Measurements from ENCODE around the gene ANKS3.

Gene ANKS3

DNA sequence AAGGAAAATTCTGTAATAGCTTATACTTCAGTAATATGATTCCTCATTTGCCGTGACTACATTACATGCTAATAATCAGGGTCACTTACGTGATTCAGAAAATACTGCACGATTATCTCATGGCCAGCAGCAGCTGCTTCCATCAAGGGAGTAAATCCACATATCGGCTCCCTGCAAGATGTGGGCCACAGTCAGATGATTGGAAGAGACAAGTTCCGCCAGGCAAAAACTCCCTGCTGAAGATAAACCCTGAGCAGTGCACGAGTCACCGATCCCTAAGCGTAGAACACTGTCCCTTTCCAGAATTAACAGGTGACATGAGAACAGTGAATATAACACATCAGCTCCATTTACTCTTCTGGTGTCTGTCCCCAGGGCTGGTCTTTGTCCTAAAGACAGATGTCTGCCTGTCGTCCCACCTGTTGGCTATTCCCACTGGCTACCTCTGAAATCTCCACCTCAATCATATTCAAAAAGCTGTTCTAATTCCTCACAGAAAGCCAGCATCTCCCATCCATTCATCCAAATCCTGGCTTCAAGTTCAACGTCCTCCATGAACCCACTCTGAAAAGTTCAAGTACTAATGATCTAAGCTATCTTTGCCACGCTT, 9.3 kb downstream of the ANKS3 start:
- no peak for DNase-seq

DNA sequence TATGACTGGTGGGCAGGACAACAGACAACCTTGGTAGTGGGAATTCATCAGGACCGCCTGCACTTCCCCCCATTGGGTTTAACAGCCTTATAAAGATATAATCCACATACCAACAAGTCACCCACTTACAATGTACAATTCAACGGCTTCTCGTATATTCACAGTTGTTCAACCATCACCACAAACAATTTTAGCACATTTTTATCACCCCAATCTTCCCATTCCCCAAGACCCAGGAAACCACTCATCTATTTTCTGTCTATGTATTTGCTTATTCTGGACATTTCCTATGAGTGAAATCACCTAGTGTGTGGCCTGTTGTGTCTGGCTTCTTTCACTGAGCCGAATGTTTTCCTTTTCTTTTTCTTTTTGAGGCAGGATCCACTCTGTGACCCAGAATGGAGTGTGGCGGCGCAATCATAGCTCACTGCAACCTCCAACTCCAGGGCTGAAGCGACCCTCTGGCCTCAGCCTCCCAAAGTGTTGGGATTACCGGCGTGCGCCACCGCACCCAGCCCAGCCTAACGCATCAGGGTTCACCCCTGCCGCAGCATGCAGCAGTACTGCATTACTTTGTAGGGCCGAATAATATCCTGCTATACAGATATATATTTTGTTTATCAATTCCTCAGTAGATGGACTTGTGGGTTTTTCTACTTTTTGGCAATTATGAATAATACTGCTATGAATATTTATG, 10.9 kb downstream of the ANKS3 start:
- DNase-seq = no peak

DNA sequence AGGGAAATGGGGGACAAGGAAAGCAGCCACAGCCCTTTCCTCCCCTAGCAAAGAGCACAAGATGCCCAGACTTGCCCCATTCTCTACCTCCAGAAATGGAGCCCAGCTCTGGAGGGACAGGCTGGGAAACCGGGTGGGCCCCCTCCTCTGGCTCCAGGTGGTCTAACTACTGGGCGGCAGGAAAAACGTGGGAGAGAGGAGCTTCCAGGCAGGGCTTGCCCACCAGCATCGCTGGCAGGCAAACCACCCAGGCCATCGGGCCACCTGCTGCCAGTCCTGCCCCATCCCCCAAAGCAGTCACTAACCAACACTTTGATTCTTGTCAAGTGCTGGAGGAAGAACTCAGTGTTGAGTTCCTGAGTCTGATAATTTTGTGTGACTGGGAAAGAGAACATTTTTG, 15.6 kb downstream of the ANKS3 start:
- no peak for DNase-seq

DNA sequence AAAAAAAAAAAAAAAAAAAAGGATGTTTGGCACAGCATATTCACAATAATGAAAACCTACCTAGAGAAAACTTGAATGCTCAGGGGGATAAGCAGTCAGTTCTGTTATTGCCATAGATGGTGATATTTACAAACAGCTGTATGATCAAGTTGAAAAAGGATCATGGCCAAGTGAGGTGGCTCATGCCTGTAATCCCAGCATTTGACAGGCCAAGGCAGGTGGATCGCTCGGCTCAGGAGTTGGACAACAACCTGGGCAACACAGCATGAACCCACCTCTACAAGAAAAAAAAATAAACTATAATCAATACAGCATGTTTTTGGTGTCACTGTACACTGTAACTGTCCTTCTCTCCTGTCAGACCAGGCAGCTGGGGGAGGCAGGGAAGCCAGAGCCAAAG, 19.1 kb downstream of the ANKS3 start:
- no peak for DNase-seq

DNA sequence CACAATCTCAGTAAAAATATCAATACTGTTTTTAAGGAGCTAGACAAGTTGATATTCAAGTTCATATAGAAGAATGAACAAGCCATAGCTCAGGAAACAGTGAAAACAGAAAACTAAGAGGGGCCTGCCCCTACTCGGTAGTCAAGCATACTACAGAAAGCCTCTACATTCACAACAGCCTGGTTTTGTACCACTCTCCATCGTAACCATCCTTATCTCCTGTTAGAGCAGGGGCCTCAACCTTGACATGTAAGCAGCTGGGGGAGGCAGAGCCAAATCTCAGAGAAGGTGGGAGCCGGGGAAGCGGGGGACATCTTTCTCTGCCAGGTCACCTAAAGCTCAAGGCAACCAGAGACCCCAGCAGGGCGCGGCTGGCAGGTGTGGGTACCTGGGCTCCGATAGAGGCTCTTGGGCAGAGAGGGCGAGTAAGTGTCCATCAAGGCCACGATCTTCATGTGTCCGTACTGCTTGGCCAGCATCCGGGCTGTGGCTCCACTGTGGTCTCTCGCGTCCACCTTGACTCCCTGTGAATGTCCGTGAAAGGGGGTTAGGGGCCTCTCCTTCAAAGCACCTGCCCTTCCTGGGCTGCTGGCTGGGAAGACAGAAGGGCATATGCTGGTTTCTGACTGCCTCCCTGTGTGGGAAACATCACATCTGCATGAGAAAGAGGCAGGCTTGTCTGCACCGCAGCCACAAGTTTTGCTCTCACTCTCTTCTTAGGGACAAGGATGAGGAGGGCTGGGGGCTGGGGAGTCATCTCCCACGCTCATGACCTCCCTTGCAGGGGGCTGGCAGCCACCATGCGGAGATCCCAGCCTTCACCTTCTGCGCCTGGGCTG, 20.2 kb downstream of the ANKS3 start:
- no peak for DNase-seq

DNA sequence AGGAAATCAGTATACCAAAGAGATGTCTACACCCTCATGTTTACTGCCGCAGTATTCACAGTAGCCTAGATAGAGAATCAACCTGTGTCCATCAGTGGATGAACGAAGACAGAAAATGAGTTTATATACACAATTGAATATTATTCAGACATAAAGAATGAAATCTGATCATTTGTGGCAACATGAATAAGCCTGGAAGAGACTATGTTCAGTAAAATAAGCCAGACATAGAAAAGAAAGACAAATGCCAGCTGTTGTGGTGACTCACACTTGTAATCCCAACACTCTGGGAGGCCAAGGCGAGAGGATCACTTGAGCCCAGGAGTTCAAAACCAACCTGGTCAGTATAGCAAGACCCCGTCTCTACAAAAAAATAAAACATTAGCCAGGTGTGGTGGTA, 24.6 kb downstream of the ANKS3 start:
- DNase-seq = no peak

DNA sequence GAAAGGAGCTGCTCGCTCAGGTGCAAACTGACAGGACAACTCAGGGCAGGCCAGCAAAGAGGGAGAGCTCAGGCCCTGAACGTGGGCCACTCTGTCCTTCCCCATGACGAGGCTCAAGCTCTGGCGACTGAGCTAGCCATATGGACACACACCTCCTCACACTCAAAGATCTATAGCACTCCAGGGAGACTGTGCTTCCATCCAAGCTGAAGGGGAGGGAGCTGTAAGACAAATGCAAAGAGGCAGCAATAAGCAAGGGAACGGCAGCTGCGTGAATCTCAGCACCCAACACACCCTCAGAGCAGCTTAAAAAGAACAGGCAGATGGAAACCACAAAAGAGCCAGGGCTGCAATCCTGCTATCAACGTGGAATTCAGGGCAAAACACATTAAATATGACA, 27.2 kb downstream of the ANKS3 start:
- DNase-seq = no peak

DNA sequence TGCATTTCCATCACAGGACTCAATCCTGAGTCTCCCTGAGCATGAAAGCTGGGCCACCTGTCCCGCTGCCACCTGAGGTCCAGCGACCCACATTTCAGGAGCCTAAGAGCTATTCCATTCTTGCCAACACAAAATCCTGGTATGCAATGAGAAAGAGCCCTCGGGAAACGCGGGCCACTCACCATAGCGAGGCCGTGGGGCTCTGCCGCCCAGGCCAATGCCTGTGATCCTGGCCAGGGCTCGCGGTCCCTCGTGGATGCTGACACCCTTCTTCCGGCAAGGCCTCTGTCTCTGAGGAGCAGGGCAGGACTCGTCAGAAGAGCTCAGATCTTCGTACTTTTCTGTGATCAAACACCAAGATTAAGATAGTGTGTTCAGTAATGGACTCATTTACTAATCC, 29.2 kb downstream of the ANKS3 start:
- DNase-seq = no peak

DNA sequence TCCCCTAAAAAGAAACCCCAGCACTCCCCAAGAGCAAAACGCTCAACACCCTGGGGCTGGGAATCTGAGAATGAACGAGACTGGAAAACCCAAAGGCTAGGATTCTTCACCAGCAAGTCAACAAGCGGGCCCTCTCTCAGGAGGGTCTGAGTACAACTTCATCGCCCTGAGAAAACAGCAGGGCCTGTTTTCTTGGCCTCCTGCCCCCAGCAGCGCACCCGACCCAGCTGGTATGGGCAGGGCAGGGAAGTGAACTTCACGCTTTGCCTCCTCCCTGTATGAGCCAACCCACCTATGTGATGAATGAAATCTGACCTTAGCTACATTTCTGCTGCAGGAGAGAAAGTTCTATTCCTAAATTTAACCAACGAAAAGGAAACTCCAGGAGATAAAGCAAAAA, 29.6 kb downstream of the ANKS3 start:
- no peak for DNase-seq

DNA sequence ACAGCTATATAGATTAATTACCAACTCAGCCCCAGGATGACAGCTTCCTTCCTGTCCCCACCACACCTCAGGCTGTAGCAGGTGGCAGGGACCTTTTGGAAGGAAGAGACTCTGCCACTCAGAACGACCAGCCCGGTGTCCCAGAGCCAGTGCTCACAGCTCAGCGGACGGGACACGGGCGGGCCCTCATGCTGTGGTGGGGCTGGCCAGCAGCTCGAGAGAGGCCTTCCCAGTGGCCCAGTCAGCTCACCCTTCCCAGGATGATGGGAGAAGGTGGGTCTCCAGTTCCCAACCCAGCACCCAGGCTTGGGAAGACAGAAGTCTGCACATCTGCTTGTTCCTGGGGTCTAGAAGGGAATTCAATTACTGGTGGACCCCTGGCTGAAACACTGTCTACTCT, 30.2 kb downstream of the ANKS3 start:
- DNase-seq = no peak

DNA sequence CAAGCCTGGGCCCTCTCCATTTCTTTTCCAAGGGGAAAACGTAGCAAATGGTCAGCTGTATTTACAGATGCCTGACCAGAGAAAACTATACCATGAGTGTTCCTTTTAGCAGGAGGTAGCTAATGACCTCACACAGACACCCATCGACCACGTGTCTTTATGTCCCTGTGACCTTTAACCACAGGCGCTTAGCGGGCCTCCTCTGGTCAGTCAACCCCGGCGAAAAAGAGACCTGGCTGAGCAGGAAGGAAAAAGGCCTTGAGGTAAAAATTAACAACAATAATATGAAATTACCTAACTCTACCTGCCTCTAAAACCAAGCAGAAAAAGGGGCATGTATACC, 31.6 kb downstream of the ANKS3 start:
- no peak for DNase-seq

DNA sequence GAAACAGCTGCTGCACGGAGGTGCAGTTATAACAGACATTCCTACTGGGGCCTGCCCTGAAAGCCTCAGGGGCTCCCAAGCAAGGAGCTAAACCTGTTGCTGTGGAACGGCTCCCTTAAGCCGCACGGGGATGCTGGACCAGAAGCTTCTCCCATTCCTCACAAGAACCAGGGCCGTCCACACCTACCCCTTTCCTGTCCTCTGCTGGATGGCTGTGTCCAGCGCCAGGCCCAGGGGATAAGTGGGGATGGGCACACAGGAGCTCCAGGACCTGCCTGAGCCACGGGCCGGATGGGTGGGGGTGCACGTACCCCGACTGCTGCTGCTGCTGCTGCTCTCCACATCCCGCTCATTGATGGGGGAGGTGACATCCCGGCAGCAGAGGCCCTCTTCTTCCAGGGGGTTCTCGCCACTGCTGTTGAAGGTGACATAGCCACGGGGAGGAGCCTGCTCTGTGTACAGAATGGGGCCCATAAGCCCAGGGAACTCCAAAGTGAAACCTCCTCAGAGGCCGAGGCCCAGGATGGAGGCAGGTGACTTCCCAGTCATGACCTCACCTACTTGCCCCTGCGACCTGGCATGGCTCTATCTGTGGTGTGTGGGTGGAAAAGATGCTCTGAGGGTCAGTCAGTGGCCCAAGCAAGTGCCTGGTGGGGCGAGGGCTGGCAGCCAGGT, 32.1 kb downstream of the ANKS3 start:
- DNase-seq = no peak

DNA sequence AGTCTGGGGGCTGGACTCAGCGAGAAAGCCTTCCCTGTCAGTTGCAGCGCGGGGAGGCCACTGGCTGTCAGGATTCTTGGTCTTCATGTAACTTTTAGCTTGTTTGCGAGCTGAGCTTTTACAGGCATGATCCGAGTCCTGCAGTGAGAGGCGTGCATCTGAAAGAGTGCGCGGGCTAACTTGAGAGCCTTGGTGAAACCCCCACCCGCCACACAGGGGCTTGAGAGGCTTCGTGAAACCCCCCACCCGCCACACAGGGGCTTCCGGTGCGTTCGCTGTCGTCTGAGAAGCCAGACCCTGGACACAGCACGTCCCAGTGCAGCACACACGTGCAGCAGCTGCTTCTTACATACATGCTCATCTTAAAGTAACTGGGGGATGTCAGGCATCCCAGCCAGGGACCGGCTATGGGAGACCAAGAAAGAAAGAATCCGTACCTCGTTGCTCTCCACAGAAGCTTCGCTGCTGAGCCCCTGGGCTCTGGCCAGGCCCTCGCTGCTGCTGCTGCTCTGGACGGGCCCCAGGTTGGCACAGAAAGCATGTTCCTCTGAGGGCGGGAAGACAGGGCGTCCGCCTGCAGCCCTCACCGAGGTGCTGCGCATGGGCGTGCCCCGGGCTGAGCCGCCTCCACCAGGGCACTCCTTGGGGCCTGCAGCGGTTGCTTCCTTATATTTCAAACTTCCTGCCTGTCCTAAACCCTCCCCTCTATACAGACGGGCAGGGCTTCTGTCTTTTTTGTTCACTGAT, 32.9 kb downstream of the ANKS3 start:
- DNase-seq = no peak

DNA sequence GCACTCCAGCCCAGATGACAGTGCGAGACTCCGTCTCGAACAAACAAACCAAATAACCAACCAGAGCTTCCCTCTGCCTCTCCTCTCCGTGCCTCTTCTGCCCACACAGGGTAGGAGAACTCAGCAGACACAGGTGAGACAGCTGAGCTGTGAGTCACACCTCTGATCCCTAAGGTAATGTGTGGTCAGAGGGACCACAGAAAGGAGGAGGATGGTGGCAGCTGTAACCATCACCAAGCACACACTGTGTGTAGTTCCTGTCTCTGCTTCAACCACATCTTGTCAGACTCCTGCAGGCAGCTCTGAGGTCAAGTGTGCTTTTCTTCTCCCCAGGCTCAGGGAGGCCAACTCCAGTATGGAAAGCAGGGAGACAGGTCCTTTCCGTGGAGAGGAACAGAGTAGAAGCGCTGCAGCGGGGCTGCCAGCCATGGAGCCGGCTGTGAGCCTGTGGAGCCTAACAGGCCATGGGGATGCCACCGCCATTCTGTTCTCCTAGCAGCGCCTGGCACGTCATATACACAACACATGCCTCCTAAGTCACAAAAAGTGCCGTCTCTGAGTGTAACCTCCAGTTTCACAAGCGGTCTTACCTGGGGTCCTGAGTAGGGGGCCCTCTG, 33.6 kb downstream of the ANKS3 start:
- DNase-seq = peak; percentile 30

DNA sequence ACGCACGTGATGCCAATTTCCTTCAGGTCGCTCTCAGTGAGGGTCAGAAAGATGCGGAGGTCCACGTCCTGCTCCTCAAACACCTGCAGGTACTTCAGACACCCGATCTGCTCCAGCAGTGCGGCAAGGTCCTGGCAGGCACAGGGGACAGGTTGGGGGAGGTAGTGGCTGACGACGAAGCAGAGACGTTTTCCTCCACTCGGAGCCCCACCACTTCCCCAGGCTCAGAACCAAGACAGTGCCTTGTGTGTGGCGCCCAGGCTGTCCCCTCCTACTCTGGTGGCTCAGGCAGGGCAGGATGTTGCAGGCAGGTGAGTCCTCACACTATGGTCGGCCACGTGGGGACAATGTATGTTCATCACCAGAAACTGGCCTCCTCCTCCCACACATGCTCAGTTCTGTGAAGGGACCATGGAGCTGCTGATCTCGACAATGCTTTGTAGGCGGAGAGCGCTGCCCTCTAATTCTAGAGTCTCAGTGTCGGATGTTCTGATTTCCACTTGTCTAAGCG, 35.0 kb downstream of the ANKS3 start:
- DNase-seq = no peak

DNA sequence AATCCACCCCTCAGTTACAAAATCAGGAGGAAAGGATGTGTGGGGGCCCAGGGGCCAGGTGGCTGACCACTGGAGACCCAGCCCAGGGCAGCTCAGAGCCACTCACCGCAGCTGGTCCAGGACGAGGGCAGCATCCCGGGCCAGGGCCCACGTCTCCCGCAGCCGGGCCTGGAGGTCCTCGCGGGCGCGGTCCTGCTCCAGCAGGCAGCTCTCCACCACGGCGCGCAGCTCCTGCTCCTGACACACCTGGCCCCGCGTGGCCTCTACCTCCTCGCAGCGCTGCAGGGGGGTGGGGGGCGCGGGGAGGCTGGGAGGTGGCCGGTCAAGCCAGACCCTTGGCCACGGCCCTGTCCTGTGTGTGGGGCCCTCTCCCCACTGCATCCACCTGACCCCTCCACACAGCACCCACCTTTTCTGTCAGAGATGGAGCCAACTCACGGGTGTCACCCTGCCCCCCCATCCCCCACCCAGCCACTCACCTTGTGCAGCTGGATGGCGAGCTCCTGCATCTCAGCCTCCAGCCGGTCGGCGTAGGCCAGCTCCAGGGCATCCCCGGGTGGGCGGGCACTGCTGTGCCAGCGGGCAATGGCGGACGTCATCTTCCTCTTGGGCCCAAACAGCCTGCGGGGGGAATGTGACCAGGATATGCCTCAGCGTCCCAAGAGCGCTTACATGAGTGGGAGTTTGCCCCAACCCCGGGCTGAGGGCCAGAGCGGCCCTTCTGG, 35.6 kb downstream of the ANKS3 start:
- no peak for DNase-seq

DNA sequence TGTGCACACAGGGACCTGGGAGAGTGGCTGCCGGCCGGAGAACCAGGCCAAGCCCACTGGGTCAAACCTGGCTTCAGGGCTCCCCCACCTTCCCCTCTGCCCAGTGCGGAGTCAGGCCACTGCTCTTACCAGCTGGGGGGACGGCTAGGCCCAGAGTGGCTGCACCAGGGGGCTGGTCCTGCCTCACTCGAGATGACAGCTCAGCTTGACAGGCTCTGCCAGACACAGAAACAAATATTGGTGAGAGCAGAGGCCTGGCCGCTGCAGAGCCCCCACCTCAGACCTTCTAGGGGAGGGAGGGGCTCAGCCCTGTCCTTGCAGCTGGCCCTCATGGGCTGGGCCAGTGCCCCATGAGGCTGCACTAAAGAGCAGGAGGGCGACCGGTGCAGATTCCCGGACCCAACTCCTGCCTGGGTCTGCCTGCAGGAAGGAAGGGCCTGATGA, 36.2 kb downstream of the ANKS3 start:
- DNase-seq = no peak

DNA sequence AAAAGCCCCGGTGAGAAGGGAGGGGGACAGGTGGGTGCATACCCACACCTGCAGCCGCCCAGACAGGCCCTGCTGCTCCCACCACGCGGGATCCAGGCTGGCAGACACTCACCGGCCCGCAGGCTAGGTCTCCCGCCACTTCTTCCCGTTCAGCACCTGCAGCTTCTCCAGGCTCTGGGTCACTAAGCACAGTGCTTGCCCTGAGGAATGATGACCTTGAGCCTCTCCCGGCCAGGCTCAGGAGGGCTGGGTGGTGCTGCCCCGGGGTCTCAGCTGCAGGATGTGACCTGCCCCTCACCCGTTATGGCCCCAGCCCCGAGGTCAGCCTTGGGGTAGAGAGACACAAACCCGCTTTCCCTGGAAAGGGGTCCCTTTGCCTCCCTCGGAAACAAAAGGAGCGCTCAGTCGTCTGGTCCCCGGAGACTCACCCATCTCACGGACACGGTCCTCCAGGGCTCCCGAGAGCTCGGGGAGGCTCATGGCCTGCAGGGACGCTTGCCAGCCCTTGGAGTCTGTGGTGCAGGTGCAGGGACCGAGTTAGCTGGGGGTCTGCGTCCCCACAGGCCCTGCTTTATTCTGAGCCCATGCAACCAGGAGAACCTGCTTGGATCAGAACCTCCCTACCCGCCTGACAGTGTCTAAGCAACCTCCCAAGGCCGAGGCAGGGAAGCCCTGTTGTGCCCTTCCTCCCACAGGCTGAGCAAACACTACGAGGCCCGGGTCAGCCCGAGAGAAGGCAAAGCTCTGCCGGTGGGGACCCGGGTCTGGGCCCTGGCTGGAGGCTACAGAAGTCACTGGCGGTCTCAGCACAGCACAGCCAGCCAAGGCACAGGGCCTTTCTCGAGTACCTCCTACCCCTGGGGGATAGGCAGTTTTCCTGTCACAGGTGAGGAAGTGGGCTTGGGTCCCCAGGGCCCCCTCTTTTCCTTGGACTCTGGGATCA, 36.9 kb downstream of the ANKS3 start:
- DNase-seq = no peak

DNA sequence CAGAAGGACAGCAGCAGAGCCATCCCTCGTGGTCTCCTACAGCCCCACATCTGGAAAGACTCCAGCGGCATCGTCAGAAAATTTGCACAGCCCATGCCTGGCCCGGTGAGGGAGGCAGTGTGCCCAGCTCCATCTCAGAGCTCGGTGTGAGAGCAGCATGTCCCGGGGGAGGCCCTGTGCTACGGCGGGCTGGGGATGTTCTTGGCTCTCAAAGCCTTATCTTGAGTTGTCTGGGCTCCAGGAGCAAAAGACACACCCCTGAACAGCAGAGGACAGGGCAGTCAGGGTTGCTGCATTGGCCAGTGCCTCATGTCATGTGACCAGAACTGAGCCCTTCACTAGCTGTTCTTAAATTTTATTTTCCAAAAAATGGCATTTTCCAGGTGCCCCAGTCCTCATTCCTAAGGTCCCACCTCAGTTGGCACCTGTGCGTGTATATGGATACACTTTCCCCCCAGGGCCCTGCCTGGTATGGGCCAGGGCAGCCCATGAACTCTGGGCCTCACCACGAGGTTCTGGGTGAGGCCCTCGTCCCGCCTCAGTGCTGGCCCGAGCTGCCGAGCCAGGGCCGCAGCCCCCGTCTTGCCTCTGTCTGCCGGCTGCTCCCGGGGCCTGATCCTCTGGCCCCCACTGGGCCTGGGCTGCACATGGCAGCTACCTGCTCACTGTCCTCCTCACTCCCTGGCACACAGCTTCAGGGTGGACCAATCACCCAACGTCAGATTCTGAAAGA, 37.7 kb downstream of the ANKS3 start:
- DNase-seq = no peak

Measured in central memory CD4-positive, alpha-beta T cell (primary cell).